ENCODE results near the gene MMP24OS. TPM values are rescaled to one million over a fixed set of nuclear protein-coding genes. Genes with fewer than 3 reads are reported as not detected.

MMP24OS gene
- total RNA-seq, 1 donor from 2014 or later = 34.0 TPM

DNA sequence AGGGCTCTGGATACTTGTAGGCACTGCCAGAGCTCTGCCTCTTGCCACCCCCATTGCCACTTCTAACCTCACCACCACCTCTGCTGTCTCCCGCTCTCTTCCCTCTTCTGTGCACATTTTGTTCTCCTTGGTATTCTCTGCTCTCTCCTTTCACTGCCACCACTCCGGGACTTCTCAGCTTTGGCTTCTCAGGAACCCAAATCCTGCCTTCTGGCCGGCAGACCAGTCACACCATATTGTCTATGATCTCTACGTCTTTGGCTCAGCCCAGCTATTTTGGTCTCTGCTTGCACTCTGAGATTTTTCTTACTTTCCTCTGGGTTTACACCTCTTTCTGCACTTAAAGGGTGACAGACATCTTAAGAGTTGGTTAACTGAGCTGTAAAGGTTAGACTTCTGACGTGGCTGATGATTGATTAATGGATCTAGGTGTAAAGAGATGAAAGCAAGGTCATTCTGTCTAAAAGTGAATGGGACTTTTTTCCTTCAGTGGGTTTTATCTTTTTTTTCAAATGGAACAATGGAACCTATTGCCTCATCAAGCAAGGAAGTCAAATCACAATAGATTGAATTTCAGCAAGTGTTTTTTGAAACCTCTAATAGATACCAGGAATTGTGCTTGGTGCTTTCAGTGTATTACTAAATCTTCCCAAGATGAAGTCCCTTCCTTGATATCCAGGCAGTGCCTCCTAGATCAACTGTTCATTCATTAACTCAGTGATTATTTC lies 37.7 kb downstream of the MMP24OS start:
- H3K4me3 Mint-ChIP-seq = no peak overlapping the region
- no peak for DNase-seq (ENCODE audit: low read depth, low spot score)
- H3K4me1 Mint-ChIP-seq = no peaks in the 10 kb centered on the region
- no peak overlapping the region for H3K27ac Mint-ChIP-seq (ENCODE audit: unreplicated experiment)
- TF ChIP-seq, protein P1, sequence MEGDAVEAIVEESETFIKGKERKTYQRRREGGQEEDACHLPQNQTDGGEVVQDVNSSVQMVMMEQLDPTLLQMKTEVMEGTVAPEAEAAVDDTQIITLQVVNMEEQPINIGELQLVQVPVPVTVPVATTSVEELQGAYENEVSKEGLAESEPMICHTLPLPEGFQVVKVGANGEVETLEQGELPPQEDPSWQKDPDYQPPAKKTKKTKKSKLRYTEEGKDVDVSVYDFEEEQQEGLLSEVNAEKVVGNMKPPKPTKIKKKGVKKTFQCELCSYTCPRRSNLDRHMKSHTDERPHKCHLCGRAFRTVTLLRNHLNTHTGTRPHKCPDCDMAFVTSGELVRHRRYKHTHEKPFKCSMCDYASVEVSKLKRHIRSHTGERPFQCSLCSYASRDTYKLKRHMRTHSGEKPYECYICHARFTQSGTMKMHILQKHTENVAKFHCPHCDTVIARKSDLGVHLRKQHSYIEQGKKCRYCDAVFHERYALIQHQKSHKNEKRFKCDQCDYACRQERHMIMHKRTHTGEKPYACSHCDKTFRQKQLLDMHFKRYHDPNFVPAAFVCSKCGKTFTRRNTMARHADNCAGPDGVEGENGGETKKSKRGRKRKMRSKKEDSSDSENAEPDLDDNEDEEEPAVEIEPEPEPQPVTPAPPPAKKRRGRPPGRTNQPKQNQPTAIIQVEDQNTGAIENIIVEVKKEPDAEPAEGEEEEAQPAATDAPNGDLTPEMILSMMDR (conservative IDR thresholded peaks at IDR 0.05) = no peak
- no peaks in the 10 kb centered on the region for H3K9me3 Mint-ChIP-seq
- H3K27me3 Mint-ChIP-seq (ENCODE audit: low read depth) = peaks cover 35% of the 10 kb centered on the region
- H3K36me3 Mint-ChIP-seq (ENCODE audit: low read depth) = no peaks in the 10 kb centered on the region

DNA sequence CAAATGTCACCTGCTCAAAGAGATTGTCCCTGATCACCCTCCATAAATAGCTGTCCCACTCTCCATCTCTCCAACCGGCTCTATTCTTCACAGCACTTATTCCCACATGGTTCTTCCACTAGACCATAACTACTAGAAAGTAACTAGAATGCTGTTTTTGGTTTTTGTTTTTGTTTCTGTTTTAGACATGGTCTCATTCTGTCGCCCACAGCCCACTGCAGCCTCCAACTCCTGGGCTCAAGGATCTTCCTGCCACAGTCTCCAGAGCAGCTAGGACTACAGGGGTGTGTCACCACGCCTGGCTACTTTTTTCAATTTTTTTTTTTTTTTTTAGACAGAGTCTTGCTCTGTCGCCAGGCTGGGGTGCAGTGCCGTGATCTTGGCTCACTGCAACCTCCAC lies 39.2 kb downstream of the MMP24OS start:
- no peaks in the 10 kb centered on the region for H3K36me3 Mint-ChIP-seq (ENCODE audit: low read depth)

DNA sequence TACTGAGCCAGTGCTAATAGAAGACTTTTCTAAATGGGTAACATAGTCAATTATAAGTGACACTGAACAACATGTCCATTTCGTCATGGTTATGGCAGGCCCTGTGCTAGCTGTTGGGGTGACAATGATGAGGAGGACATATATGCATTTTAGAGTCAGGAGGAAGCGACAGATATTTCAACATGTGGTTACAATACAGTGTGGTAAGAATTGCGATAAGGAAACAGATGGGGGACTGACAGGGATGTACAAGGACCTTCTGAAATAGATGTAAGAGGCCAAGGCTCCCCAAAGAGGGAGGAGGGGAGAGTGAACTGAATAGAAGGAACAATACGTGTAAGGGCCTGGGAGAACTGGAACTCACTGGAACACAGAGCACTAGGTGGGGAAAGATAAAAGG lies 39.8 kb downstream of the MMP24OS start:
- no peak overlapping the region for H3K27ac Mint-ChIP-seq (ENCODE audit: unreplicated experiment)
- no peaks in the 10 kb centered on the region for H3K36me3 Mint-ChIP-seq (ENCODE audit: low read depth)
- no peaks in the 10 kb centered on the region for H3K9me3 Mint-ChIP-seq
- TF ChIP-seq, protein P1 (conservative IDR thresholded peaks at IDR 0.05) = no peak
- H3K4me3 Mint-ChIP-seq = no peak overlapping the region
- peaks cover 32% of the 10 kb centered on the region for H3K27me3 Mint-ChIP-seq (ENCODE audit: low read depth)
- H3K4me1 Mint-ChIP-seq = no peaks in the 10 kb centered on the region
- DNase-seq (ENCODE audit: low read depth, low spot score) = no peak

More for the DNA sequence above, 39.2 kb downstream of the MMP24OS start:
- Mint-ChIP-seq H3K27ac (ENCODE audit: unreplicated experiment) (no peak overlapping the region), H3K4me3 (no peak overlapping the region), H3K4me1 (no peaks in the 10 kb centered on the region), H3K27me3 (ENCODE audit: low read depth) (peaks cover 37% of the 10 kb centered on the region), H3K9me3 (no peaks in the 10 kb centered on the region)
- DNase-seq (ENCODE audit: low read depth, low spot score) = no peak
- TF ChIP-seq, protein P1 (conservative IDR thresholded peaks at IDR 0.05) = no peak

DNA sequence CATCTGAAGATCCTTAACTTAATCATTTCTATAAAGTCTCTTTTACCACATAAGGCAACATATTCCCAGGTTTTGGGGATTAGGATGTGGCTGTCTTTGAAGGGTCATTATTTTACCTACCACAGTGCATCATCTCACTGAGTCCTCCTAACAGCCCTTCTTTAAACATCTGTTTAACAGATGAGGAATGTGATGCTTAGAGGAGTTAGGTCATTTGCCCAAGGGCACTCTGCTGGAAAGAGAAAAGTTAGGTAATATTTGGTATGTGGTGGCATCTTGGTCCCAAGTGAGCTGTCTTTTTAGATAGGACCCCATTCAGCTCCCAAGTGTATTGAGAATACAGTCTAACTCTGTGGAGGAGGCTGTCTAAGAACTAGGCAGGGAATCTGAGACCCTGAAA lies 40.4 kb downstream of the MMP24OS start:
- TF ChIP-seq, protein P1 (conservative IDR thresholded peaks at IDR 0.05) = no peak
- H3K36me3 Mint-ChIP-seq (ENCODE audit: low read depth) = no peaks in the 10 kb centered on the region
- no peaks in the 10 kb centered on the region for H3K9me3 Mint-ChIP-seq
- H3K4me1 Mint-ChIP-seq = no peaks in the 10 kb centered on the region
- H3K27me3 Mint-ChIP-seq (ENCODE audit: low read depth) = peaks cover 32% of the 10 kb centered on the region
- no peak overlapping the region for H3K27ac Mint-ChIP-seq (ENCODE audit: unreplicated experiment)
- H3K4me3 Mint-ChIP-seq = no peak overlapping the region
- DNase-seq (ENCODE audit: low read depth, low spot score) = no peak

DNA sequence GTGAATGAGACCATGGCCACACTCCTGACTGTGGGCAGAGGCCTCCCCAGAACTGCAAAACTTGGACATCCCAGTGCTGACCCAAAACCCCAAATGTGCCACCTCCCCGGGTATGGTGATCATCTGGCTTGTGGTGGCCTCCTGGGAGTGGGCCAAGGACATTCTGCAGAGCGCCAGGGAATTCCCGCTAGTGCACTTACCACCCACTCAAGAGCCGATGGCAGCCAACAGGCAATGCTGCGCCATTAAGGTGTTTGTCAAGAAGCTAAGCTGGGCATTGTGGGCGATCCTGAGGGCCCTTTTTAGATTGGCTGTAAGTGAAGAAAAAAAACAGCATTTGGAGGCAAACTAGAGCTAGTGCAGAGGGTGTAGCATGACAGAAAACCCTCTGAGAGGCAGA lies 42.0 kb downstream of the MMP24OS start:
- TF ChIP-seq, protein P1 (conservative IDR thresholded peaks at IDR 0.05) = no peak
- H3K36me3 Mint-ChIP-seq (ENCODE audit: low read depth) = no peaks in the 10 kb centered on the region
- H3K27ac Mint-ChIP-seq (ENCODE audit: unreplicated experiment) = no peak overlapping the region
- no peak for DNase-seq (ENCODE audit: low read depth, low spot score)
- peaks cover 34% of the 10 kb centered on the region for H3K27me3 Mint-ChIP-seq (ENCODE audit: low read depth)
- H3K4me1 Mint-ChIP-seq = no peaks in the 10 kb centered on the region
- no peak overlapping the region for H3K4me3 Mint-ChIP-seq
- H3K9me3 Mint-ChIP-seq = no peaks in the 10 kb centered on the region

Data from neural crest cell (in vitro differentiated cells).